Heart right ventricle (tissue), 16 donors: ENCODE results near the gene MDM4. TPM values are rescaled to one million over a fixed set of nuclear protein-coding genes. Genes with fewer than 3 reads are reported as not detected.

Experiments
- ATAC-seq, 8 donors: fragments of 200-7000 bp; cut with Tn5 transposase; one replicate each; pipeline ENCODE4 v1.9.1; 2020; ENCODE audit warnings: mild to moderate bottlenecking in 8 of 8, moderate library complexity in 8 of 8, moderate number of reproducible peaks in 1 of 8
- DNase-seq, 2 donors: peaks; one replicate each; pipeline ENCODE4 v3.0.0-alpha.2; 2020
- H3K27ac ChIP-seq, 10 donors: fragments of 200-600 bp; sonication (generic) in 2 of 10; one replicate each; pipeline versions ENCODE4 v1.5.0 to v1.8.0; 2020 to 2022; ENCODE audit warnings: mild to moderate bottlenecking in 3 of 10
- H3K27me3 ChIP-seq, 7 donors: fragments of 200-600 bp; one replicate each; pipeline ENCODE4 v1.8.0; 2021 to 2022; ENCODE audit warnings: mild to moderate bottlenecking in 2 of 7
- H3K36me3 ChIP-seq, 9 donors: fragments of 200-600 bp; sonication (generic) in 1 of 9; one replicate each; pipeline versions ENCODE4 v1.5.0 to v1.8.0; 2020 to 2022; ENCODE audit warnings: mild to moderate bottlenecking in 2 of 9
- H3K4me1 ChIP-seq, 9 donors: fragments of 200-600 bp; sonication (generic) in 1 of 9; one replicate each; pipeline versions ENCODE4 v1.5.0 to v1.8.0; 2020 to 2022; ENCODE audit warnings: mild to moderate bottlenecking in 4 of 9
- H3K4me3 ChIP-seq, 10 donors: fragments of 200-600 bp; sonication (generic) in 2 of 10; one replicate each; pipeline versions ENCODE4 v1.5.0 to v1.8.0; 2020 to 2022; ENCODE audit warnings: mild to moderate bottlenecking in 7 of 10, moderate library complexity in 2 of 10
- H3K9me3 ChIP-seq, 11 donors: fragments of 200-600 bp in 10 of 11; sonication (generic) in 2 of 11; one replicate each; pipeline versions ENCODE4 v1.5.0 to v1.8.0; 2013 to 2022; ENCODE audit warnings: mild to moderate bottlenecking in 2 of 11, control low read depth in 1 of 11, moderate library complexity in 1 of 11
- CTCF ChIP-seq, 9 donors: fragments of 200-600 bp; sonication (generic) in 2 of 9; IDR thresholded peaks; one replicate each; pipeline versions ENCODE4 v1.5.0 to v1.8.0; 2021 to 2022; ENCODE audit warnings: antibody characterized with exemption in 9 of 9, mild to moderate bottlenecking in 5 of 9, moderate library complexity in 1 of 9
- WGBS, 2 donors: extraction: QIAGEN DNeasy Blood & Tissue Kit; methylation state at CpG; one replicate each; pipeline ENCODE4 v1.1.7; 2013; ENCODE audit warnings: inconsistent platforms in 1 of 2; 5-methylcytosine and 5-hydroxymethylcytosine counted together
- intact Hi-C, 10 donors: fragments of 100-400 bp; cut with DNase I; formaldehyde crosslinking; loops; one replicate each; pipeline versions ENCODE4 v1.11.1 to v1.14.2; 2022
- polyA plus RNA-seq, 2 donors: library from polyadenylated mRNA; stranded (reverse); fragments of 200-250 nt; gene quantifications; one replicate each; pipeline ENCODE4 v1.2.3, GENCODE V29; 2013
- total RNA-seq, 10 donors: library from RNA; stranded (reverse); fragmentation: NEBNext Ultra II Directional in 3 of 10; extraction: Animal tissue kit (Norgen Biotek cat#: 25700) in 3 of 10; gene quantifications; one replicate each; pipeline versions ENCODE4 v1.2.1 to v1.2.4, GENCODE V29; 2021 to 2023
- donor health status: Arrhythmogenic right ventricular cardiomyopathy.
- donor health status: ischemic (EF 13 %, LVEDD 7.1; RV severe dilation, severe dysfunction).
- donor health status: healthy with polysubstance abuse.
- donor health status: DM: no; HTN: yes; CAD: no.
- donor health status: DM: no; HTN: no; CAD: no.
- donor health status: ischemic (EF 25% LVEDD 6.9; RV normal size, moderate dysfunction).
- donor health status: ischemic (EF 25% LVEDD 5.7; RV mildly dilated, moderate dysfunction).
- donor health status: healthy.
- donor health status: DM: yes; HTN: yes; CAD: no.
- donor health status: Ischemic cardiomyopathy.
- donor health status: ischemic (EF 35%, LVEDD 5.7; RV mildly dilated, moderate dysfunction).
- donor health status: nonischemic (EF 11% LVEDD 7.7; RV severe dilation, severe dysfunction).
- donor health status: DM: yes; HTN: yes; CAD: no.
- donor health status: PGD.
- donor health status: ischemic (EF 29% LVEDD 5.4; RV normal size, mild dysfunction).
- donor health status: nonischemic (EF 23%, LVEDD 6.1; RV moderate dilation, normal function).

MDM4 gene
- total and polyA plus RNA-seq, 12 donors, result 3.7 to 43.7 (median 38.7) TPM

GRCh38 chr1:204468766-204469302 is 47.4 kb upstream of the MDM4 start:
- H3K9me3 ChIP-seq, result no peaks in the 10 kb centered on the region
- no peak for TF ChIP-seq CTCF (IDR thresholded peaks at IDR 0.05)
- peak overlapping the region in 9 of 10 donors; percentile 15 to 98 (median 64) for H3K27ac ChIP-seq
- H3K4me1 ChIP-seq, result peaks cover 35 to 80% (median 59%) of the 10 kb centered on the region in 9 donors
- DNase-seq, result no peak
- WGBS, 2 donors, result 82 to 84% methylated on average over 18 of the region's 18 CpGs
- H3K36me3 ChIP-seq, result peaks cover 0 to 23% (median 3%) of the 10 kb centered on the region in 9 donors
- intact Hi-C loops, result no loop called here
- no peaks in the 10 kb centered on the region for H3K27me3 ChIP-seq
- no peak for ATAC-seq
- H3K4me3 ChIP-seq, result no peak overlapping the region

GRCh38 chr1:204469304-204469703 is 46.9 kb upstream of the MDM4 start:
- ATAC-seq (peak in 5 of 8 donors; percentile 19 to 34 (median 31)), DNase-seq (peak; percentile 64 to 71)
- Histone ChIP-seq H3K4me1 (peaks cover 30 to 80% (median 54%) of the 10 kb centered on the region in 9 donors), H3K4me3 (peak overlapping the region in 1 of 10 donors; percentile 20), H3K9me3 (no peaks in the 10 kb centered on the region), H3K36me3 (peaks cover 0 to 19% (median 2%) of the 10 kb centered on the region in 9 donors), H3K27me3 (no peaks in the 10 kb centered on the region), H3K27ac (peak overlapping the region in 9 of 10 donors; percentile 15 to 98 (median 64))
- WGBS, 2 donors, result 50 to 61% methylated on average over 10 of the region's 10 CpGs
- intact Hi-C loops, result no loop called here
- no peak for TF ChIP-seq CTCF (IDR thresholded peaks at IDR 0.05)

GRCh38 chr1:204471687-204472086 is 44.5 kb upstream of the MDM4 start:
- no peak for ATAC-seq
- peaks cover 11 to 80% (median 48%) of the 10 kb centered on the region in 9 donors for H3K4me1 ChIP-seq
- no peak for TF ChIP-seq CTCF (IDR thresholded peaks at IDR 0.05)
- intact Hi-C loops, result no loop called here
- H3K9me3 ChIP-seq, result no peaks in the 10 kb centered on the region
- H3K4me3 ChIP-seq, result no peak overlapping the region
- no peak overlapping the region for H3K27ac ChIP-seq
- no peaks in the 10 kb centered on the region for H3K27me3 ChIP-seq
- WGBS, 2 donors, result 94 to 96% methylated on average over 4 of the region's 4 CpGs
- peaks cover 0 to 19% (median 0%) of the 10 kb centered on the region in 9 donors for H3K36me3 ChIP-seq
- no peak for DNase-seq

- peaks cover 13 to 80% (median 48%) of the 10 kb centered on the region in 9 donors for H3K4me1 ChIP-seq
- H3K27me3 ChIP-seq, result no peaks in the 10 kb centered on the region
- H3K9me3 ChIP-seq, result no peaks in the 10 kb centered on the region
- intact Hi-C loops, result no loop called here
- no peak overlapping the region for H3K27ac ChIP-seq
- peaks cover 0 to 19% (median 0%) of the 10 kb centered on the region in 9 donors for H3K36me3 ChIP-seq
- no peak overlapping the region for H3K4me3 ChIP-seq
- ATAC-seq (no peak), DNase-seq (no peak)
- WGBS, 2 donors, result 98 to 100% methylated on average over 2 of the region's 2 CpGs
- no peak for TF ChIP-seq CTCF (IDR thresholded peaks at IDR 0.05)
Measured at GRCh38 chr1:204472660-204473059, 43.5 kb upstream of the MDM4 start.
